Neutrophil (primary cell): Measurements from ENCODE around the gene ADAMTSL1.

Source experiments
- H3K27ac ChIP-seq: fragments of 200-600 bp; sonication (generic); 2 replicates; pipeline ENCODE4 v1.5.1; 2016; ENCODE audit warnings: mild to moderate bottlenecking, moderate library complexity
- H3K27me3 ChIP-seq: fragments of 200-600 bp; sonication (generic); 2 replicates; pipeline ENCODE4 v1.6.0; 2016; ENCODE audit warnings: mild to moderate bottlenecking
- H3K36me3 ChIP-seq: fragments of 200-600 bp; sonication (generic); 2 replicates; pipeline ENCODE4 v1.5.1; 2017
- H3K4me1 ChIP-seq, 2 experiments: fragments of 200-600 bp in 1 of 2; sonication (generic) in 1 of 2; 1 replicate in 1 of 2; 2 replicates in 1 of 2; pipeline versions ENCODE4 v1.5.1 to v1.6.1; 2013 to 2016; ENCODE audit warnings: low read depth in 1 of 2, low read length in 1 of 2, mild to moderate bottlenecking in 1 of 2, moderate library complexity in 1 of 2; ENCODE audit not compliant: control insufficient read depth in 1 of 2, insufficient read depth in 1 of 2
- H3K4me3 ChIP-seq, 2 experiments: fragments of 200-600 bp in 1 of 2; sonication (generic) in 1 of 2; 1 replicate in 1 of 2; 2 replicates in 1 of 2; pipeline ENCODE4 v1.5.1; 2013 to 2016; ENCODE audit warnings: low read depth in 1 of 2, low read length in 1 of 2, mild to moderate bottlenecking in 1 of 2, moderate library complexity in 1 of 2
- H3K9me3 ChIP-seq: fragments of 200-600 bp; sonication (generic); 2 replicates; pipeline ENCODE4 v1.5.1; 2016
- TF ChIP-seq, protein P1 (sequence below): fragments of 200-600 bp; sonication (generic); IDR thresholded peaks from 2 replicates; pipeline ENCODE4 v1.5.1; 2016; ENCODE audit warnings: antibody characterized with exemption

ADAMTSL1 gene

DNA sequence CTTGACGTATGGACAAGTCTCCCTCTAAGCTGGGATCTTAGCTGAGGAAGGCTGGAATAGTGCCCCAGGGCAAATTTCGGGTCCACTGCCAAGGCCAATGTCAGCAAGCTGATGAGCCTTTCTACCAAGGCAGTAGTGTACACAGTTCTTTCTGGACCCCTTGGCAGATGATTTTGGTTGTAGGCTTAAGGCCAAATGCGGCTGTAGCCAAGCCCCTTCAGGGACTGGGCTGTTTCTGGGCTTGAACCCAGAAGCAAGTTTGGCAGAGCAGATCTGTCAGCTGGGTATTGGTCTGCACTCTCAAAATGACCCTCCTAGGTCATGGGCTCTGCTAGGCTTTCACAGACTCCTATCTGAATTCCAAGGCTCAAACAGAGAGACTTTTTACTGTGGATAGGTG, 121.6 kb downstream of the ADAMTSL1 start:
- H3K27me3 ChIP-seq: no peaks in the 10 kb centered on the region
- TF ChIP-seq, protein P1, sequence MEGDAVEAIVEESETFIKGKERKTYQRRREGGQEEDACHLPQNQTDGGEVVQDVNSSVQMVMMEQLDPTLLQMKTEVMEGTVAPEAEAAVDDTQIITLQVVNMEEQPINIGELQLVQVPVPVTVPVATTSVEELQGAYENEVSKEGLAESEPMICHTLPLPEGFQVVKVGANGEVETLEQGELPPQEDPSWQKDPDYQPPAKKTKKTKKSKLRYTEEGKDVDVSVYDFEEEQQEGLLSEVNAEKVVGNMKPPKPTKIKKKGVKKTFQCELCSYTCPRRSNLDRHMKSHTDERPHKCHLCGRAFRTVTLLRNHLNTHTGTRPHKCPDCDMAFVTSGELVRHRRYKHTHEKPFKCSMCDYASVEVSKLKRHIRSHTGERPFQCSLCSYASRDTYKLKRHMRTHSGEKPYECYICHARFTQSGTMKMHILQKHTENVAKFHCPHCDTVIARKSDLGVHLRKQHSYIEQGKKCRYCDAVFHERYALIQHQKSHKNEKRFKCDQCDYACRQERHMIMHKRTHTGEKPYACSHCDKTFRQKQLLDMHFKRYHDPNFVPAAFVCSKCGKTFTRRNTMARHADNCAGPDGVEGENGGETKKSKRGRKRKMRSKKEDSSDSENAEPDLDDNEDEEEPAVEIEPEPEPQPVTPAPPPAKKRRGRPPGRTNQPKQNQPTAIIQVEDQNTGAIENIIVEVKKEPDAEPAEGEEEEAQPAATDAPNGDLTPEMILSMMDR: no peak
- no peaks in the 10 kb centered on the region for H3K36me3 ChIP-seq
- H3K27ac ChIP-seq: no peak overlapping the region
- H3K4me3 ChIP-seq: no peak overlapping the region
- no peaks in the 10 kb centered on the region for H3K4me1 ChIP-seq
- H3K9me3 ChIP-seq: no peaks in the 10 kb centered on the region

DNA sequence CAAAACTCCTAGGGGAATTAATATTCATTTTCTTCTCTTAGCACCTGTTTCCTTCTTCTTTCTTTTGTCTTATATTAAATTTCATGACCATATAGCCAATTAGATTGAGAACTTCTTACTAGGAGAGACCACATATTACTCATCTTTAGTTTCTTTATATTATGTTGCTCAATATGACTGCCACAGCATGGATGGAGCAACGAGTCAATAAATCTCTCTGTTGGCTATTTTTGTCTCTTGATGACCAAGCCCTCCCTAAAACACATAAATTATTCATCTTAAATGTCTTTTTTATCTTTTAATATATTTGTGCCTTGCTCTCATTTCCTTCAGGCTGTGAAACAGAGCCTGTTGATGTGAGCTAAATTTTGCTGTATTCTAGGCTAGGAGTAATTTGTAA, 123.0 kb downstream of the ADAMTSL1 start:
- H3K4me1 ChIP-seq: no peaks in the 10 kb centered on the region
- H3K27me3 ChIP-seq: no peaks in the 10 kb centered on the region
- H3K27ac ChIP-seq: no peak overlapping the region
- no peaks in the 10 kb centered on the region for H3K36me3 ChIP-seq
- TF ChIP-seq, protein P1: no peak
- no peak overlapping the region for H3K4me3 ChIP-seq
- no peaks in the 10 kb centered on the region for H3K9me3 ChIP-seq

DNA sequence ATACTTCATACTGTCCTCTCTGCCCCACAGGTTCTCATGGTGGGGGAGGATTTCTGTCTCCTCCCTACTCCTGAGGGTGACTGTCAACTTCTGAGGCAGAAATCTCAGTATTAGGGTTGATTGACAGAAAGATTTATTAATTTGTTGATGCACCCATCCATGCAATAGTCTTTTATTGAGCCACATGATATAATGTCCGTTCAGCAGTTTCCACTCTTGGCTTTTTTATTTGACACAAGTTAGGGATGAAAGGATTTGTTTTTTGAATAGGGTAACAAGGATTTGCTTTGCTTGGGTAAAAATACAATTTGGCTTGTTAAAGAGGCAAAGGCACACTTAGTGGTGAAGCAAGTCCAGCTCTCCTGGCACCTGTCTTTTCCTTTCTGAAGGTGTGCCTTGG, 125.0 kb downstream of the ADAMTSL1 start:
- no peak overlapping the region for H3K4me3 ChIP-seq
- no peaks in the 10 kb centered on the region for H3K27me3 ChIP-seq
- TF ChIP-seq, protein P1: no peak
- no peaks in the 10 kb centered on the region for H3K36me3 ChIP-seq
- H3K27ac ChIP-seq: no peak overlapping the region
- no peaks in the 10 kb centered on the region for H3K9me3 ChIP-seq
- no peaks in the 10 kb centered on the region for H3K4me1 ChIP-seq

DNA sequence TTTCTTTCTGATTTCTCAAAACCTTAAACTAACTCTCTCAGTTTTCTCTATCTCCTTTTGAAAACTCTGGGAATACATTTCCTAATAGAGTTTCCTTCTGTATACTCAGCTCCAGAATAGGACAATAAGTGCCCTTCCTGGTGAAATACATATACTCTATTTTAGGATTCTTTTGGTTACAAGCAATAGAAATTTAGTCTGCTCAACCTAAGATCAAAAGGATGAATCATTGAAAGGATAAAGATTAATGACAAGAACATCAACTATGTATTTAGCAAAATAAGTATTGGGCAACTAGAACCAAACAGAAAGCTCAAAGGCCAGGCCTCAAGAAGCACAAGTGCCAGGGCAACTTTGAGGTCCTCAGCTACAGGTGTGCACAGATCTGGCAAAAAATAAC, 127.1 kb downstream of the ADAMTSL1 start:
- H3K4me3 ChIP-seq: no peak overlapping the region
- no peak overlapping the region for H3K27ac ChIP-seq
- no peaks in the 10 kb centered on the region for H3K4me1 ChIP-seq
- no peaks in the 10 kb centered on the region for H3K9me3 ChIP-seq
- H3K27me3 ChIP-seq: no peaks in the 10 kb centered on the region
- H3K36me3 ChIP-seq: no peaks in the 10 kb centered on the region
- TF ChIP-seq, protein P1: no peak

DNA sequence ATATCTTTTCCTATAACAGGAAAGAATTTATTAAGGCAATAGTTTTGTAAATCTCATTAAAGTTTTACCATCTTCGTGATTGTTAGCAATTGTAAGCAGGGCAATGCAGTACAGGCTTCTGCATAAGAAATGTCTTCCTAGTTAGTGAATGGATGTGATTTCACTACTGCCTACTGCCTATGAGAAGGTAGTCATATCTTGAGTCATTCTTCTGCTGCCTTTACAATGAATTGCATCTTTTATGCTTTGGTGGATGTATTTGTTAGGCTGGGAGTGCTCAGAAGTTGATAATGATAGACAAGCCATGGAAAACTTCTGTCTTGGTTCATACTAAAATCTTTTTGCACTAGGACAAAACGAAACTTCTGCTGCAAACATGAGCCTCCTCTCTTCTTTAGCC, 128.0 kb downstream of the ADAMTSL1 start:
- Histone ChIP-seq H3K9me3 (no peaks in the 10 kb centered on the region), H3K36me3 (no peaks in the 10 kb centered on the region), H3K4me3 (no peak overlapping the region), H3K27ac (no peak overlapping the region), H3K27me3 (no peaks in the 10 kb centered on the region), H3K4me1 (no peaks in the 10 kb centered on the region)
- TF ChIP-seq, protein P1: no peak
